T-cell (primary cell): ENCODE data around the gene ATP2B1. TPM values are rescaled to one million over a fixed set of nuclear protein-coding genes. Genes with fewer than 3 reads are reported as not detected.

Experiments
- ATAC-seq, 4 experiments: fragments of 200-7000 bp in 3 of 4; fragments of 150-1000 bp in 1 of 4; cut with Tn5 transposase; replicated peaks in 1 of 4; 1 replicate in 3 of 4; 2 replicates in 1 of 4; pipeline ENCODE4 v1.10.0; 2021; ENCODE audit warnings: moderate library complexity in 3 of 4, mild to moderate bottlenecking in 2 of 4, moderate number of reproducible peaks in 1 of 4
- CTCF ChIA-PET, 2 donors: fragments of 300-600 bp; sonication (Branson Sonifier 250); formaldehyde crosslinking; loops; one replicate each; lab custom pipeline; 2022; ENCODE audit warnings: antibody characterized with exemption in 2 of 2; lab: Charles Lee
- POLR2A ChIA-PET, 2 donors: fragments of 300-600 bp; sonication (Branson Sonifier 250); formaldehyde crosslinking; loops; one replicate each; lab custom pipeline; 2022; ENCODE audit warnings: antibody characterized with exemption in 2 of 2; lab: Charles Lee
- DNase-seq, 35 experiments: peaks; one replicate each; pipeline versions ENCODE4 v3.0.0 to v3.0.0-alpha.2; 2013 to 2023
- H3K27ac ChIP-seq: one replicate; pipeline ENCODE4 v1.5.1; 2013; ENCODE audit warnings: low read length
- H3K27me3 ChIP-seq, 2 experiments: replicated peaks in 1 of 2; 1 replicate in 1 of 2; 2 replicates in 1 of 2; pipeline versions ENCODE4 v1.6.1 to v1.7.0; 2013; ENCODE audit warnings: low read length in 1 of 2, mixed read lengths in 1 of 2; ENCODE audit not compliant: control insufficient read depth in 2 of 2, insufficient read depth in 2 of 2; ENCODE audit errors: extremely low read depth in 1 of 2
- H3K36me3 ChIP-seq, 2 donors: 1 replicate in 1 of 2; 2 replicates in 1 of 2; pipeline versions ENCODE4 v1.6.1 to v1.7.0; 2013; ENCODE audit warnings: low read length in 1 of 2; ENCODE audit not compliant: control insufficient read depth in 2 of 2, insufficient read depth in 1 of 2; ENCODE audit errors: extremely low read depth in 1 of 2
- H3K4me1 ChIP-seq, 2 experiments: 1 replicate in 1 of 2; 2 replicates in 1 of 2; pipeline versions ENCODE4 v1.6.1 to v1.7.0; 2013; ENCODE audit warnings: low read length in 2 of 2, mixed read lengths in 1 of 2; ENCODE audit not compliant: insufficient read depth in 2 of 2, control insufficient read depth in 1 of 2; ENCODE audit errors: extremely low read depth in 1 of 2
- H3K4me3 ChIP-seq, 2 donors: 1 replicate in 1 of 2; 2 replicates in 1 of 2; pipeline versions ENCODE4 v1.5.1 to v1.7.0; 2013; ENCODE audit warnings: mild to moderate bottlenecking in 2 of 2, low read length in 1 of 2, moderate library complexity in 1 of 2; ENCODE audit not compliant: control insufficient read depth in 1 of 2; ENCODE audit errors: extremely low read depth in 1 of 2
- H3K9me3 ChIP-seq: 2 replicates; pipeline ENCODE4 v1.7.0; 2013
- H3K27ac Mint-ChIP-seq, 2 donors: one replicate each; pipeline ENCODE4 v1.8.0; 2020 to 2021; ENCODE audit warnings: mild to moderate bottlenecking in 2 of 2, mixed read lengths in 2 of 2
- H3K27me3 Mint-ChIP-seq, 2 donors: one replicate each; pipeline ENCODE4 v1.8.0; 2021 to 2022; ENCODE audit warnings: mixed read lengths in 2 of 2
- H3K36me3 Mint-ChIP-seq: one replicate; pipeline ENCODE4 v1.8.0; 2021; ENCODE audit warnings: mixed read lengths
- H3K4me1 Mint-ChIP-seq, 3 donors: one replicate each; pipeline ENCODE4 v1.8.0; 2020 to 2022; ENCODE audit warnings: mixed read lengths in 3 of 3, mild to moderate bottlenecking in 1 of 3
- H3K4me3 Mint-ChIP-seq, 3 donors: one replicate each; pipeline ENCODE4 v1.8.0; 2020 to 2022; ENCODE audit warnings: mild to moderate bottlenecking in 3 of 3, mixed read lengths in 3 of 3, moderate library complexity in 3 of 3
- H3K9me3 Mint-ChIP-seq, 3 donors: one replicate each; pipeline ENCODE4 v1.8.0; 2020 to 2022; ENCODE audit warnings: mixed read lengths in 3 of 3
- WGBS: methylation state at CpG from one replicate; pipeline ENCODE4 v1.1.5; 2013; ENCODE audit warnings: missing lambda C conversion rate; ENCODE audit not compliant: insufficient coverage; 5-methylcytosine and 5-hydroxymethylcytosine counted together
- total RNA-seq, 35 experiments: library from RNA in 6 of 35; stranded (reverse) in 6 of 35; fragments of 120-200 nt in 1 of 35; gene quantifications; one replicate each; pipeline versions ENCODE4 v1.2.1 to v1.2.4 and lab custom pipeline; 2013 to 2026

The ATP2B1 gene
- total RNA-seq, 5 donors from 2014 or later (not counting 1 experiment from before 2014, with no cell fraction given) = 38.3 to 104 (median 44.4) TPM

- ATAC-seq = no peak
- Histone ChIP-seq H3K36me3 (peaks cover 0 to 9% of the 10 kb centered on the region in 2 donors), H3K9me3 (no peaks in the 10 kb centered on the region), H3K27ac (no peak overlapping the region), H3K4me3 (no peak overlapping the region), H3K4me1 (no peaks in the 10 kb centered on the region), H3K27me3 (no peaks in the 10 kb centered on the region)
- H3K36me3 Mint-ChIP-seq = peaks cover 43% of the 10 kb centered on the region
- H3K4me1 Mint-ChIP-seq = peaks cover 45 to 47% (median 46%) of the 10 kb centered on the region in 3 donors
- no peak overlapping the region for H3K4me3 Mint-ChIP-seq
- ChIA-PET POLR2A (no interaction called here), CTCF (no interaction called here)
- no peak overlapping the region for H3K27ac Mint-ChIP-seq
- H3K27me3 Mint-ChIP-seq = no peaks in the 10 kb centered on the region
- DNase-seq = no peak
- H3K9me3 Mint-ChIP-seq = no peaks in the 10 kb centered on the region
- WGBS = no CpG with 5 or more reads among the region's 5 CpGs
Observed at GRCh38 chr12:89642959-89643358, 65.7 kb downstream of the ATP2B1 start.

- H3K27ac Mint-ChIP-seq = peak overlapping the region; percentile 19 to 68
- H3K36me3 Mint-ChIP-seq = peaks cover 52% of the 10 kb centered on the region
- peaks cover 10 to 30% (median 21%) of the 10 kb centered on the region in 3 donors for H3K4me1 Mint-ChIP-seq
Observed at GRCh38 chr12:89636776-89637160, 71.9 kb downstream of the ATP2B1 start.

GRCh38 chr12:89636052-89636775 lies 72.4 kb downstream of the ATP2B1 start:
- CTCF ChIA-PET = no interaction called here
- H3K27me3 Mint-ChIP-seq = no peaks in the 10 kb centered on the region
- no peaks in the 10 kb centered on the region for H3K9me3 ChIP-seq
- no peaks in the 10 kb centered on the region for H3K27me3 ChIP-seq
- peaks cover 0 to 36% of the 10 kb centered on the region in 2 donors for H3K36me3 ChIP-seq
- H3K4me3 Mint-ChIP-seq = no peak overlapping the region
- no peak for DNase-seq
- H3K9me3 Mint-ChIP-seq = no peaks in the 10 kb centered on the region
- peak overlapping the region; percentile 19 to 68 for H3K27ac Mint-ChIP-seq
- POLR2A ChIA-PET = no interaction called here
- H3K4me1 ChIP-seq = no peaks in the 10 kb centered on the region
- H3K4me1 Mint-ChIP-seq = peaks cover 11 to 30% (median 21%) of the 10 kb centered on the region in 3 donors
- H3K4me3 ChIP-seq = no peak overlapping the region
- WGBS = no CpG with 5 or more reads among the region's 5 CpGs
- H3K36me3 Mint-ChIP-seq = peaks cover 55% of the 10 kb centered on the region
- no peak for ATAC-seq
- H3K27ac ChIP-seq = no peak overlapping the region

More at GRCh38 chr12:89636776-89637160, 71.9 kb downstream of the ATP2B1 start:
- WGBS = no CpG with 5 or more reads among the region's 1 CpG
- CTCF ChIA-PET = interaction anchor here in 1 of 2 donors (1.1 kb wide), 1 partner anchor 313 kb away, joined by 3 read pairs; no protein-coding TSS in a partner anchor
- no peak for DNase-seq
- peaks cover 0 to 34% of the 10 kb centered on the region in 2 donors for H3K36me3 ChIP-seq
- Mint-ChIP-seq H3K27me3 (no peaks in the 10 kb centered on the region), H3K9me3 (no peaks in the 10 kb centered on the region), H3K4me3 (no peak overlapping the region)
- no peaks in the 10 kb centered on the region for H3K9me3 ChIP-seq
- POLR2A ChIA-PET = interaction anchor here in 1 of 2 donors (0.6 kb wide), 1 partner anchor 273 kb away, joined by 3 read pairs; no protein-coding TSS in a partner anchor
- no peak overlapping the region for H3K4me3 ChIP-seq
- H3K27me3 ChIP-seq = no peaks in the 10 kb centered on the region
- no peak overlapping the region for H3K27ac ChIP-seq
- ATAC-seq = no peak
- H3K4me1 ChIP-seq = no peaks in the 10 kb centered on the region

- Mint-ChIP-seq H3K4me3 (no peak overlapping the region), H3K36me3 (peaks cover 55% of the 10 kb centered on the region), H3K4me1 (peaks cover 5 to 25% (median 15%) of the 10 kb centered on the region in 3 donors), H3K27ac (no peak overlapping the region), H3K27me3 (no peaks in the 10 kb centered on the region), H3K9me3 (no peaks in the 10 kb centered on the region)
- no peak for DNase-seq
- ChIA-PET CTCF (no interaction called here), POLR2A (no interaction called here)
- Histone ChIP-seq H3K27ac (no peak overlapping the region), H3K9me3 (no peaks in the 10 kb centered on the region), H3K4me1 (no peaks in the 10 kb centered on the region), H3K36me3 (peaks cover 0 to 33% of the 10 kb centered on the region in 2 donors), H3K27me3 (no peaks in the 10 kb centered on the region), H3K4me3 (no peak overlapping the region)
- WGBS = no CpG with 5 or more reads among the region's 3 CpGs
- ATAC-seq = no peak
Observed at GRCh38 chr12:89634508-89634907, 74.1 kb downstream of the ATP2B1 start.

- H3K36me3 Mint-ChIP-seq = peaks cover 68% of the 10 kb centered on the region
- no peak overlapping the region for H3K27ac ChIP-seq
- no peak for DNase-seq
- H3K27ac Mint-ChIP-seq = no peak overlapping the region
- H3K27me3 Mint-ChIP-seq = no peaks in the 10 kb centered on the region
- CTCF ChIA-PET = interaction anchor here in 1 of 2 donors (0.9 kb wide), 1 partner anchor 12 kb away, joined by 8 read pairs; no protein-coding TSS in a partner anchor
- POLR2A ChIA-PET = interaction anchor here (0.7 to 1.3 kb wide), 2 partner anchors 72 to 317 kb away, joined by 4 read pairs; no protein-coding TSS in a partner anchor
- no peak overlapping the region for H3K4me3 ChIP-seq
- H3K4me3 Mint-ChIP-seq = no peak overlapping the region
- H3K9me3 ChIP-seq = no peaks in the 10 kb centered on the region
- peaks cover 0 to 48% of the 10 kb centered on the region in 2 donors for H3K36me3 ChIP-seq
- no peaks in the 10 kb centered on the region for H3K27me3 ChIP-seq
- no peaks in the 10 kb centered on the region for H3K9me3 Mint-ChIP-seq
- peaks cover 5 to 22% (median 10%) of the 10 kb centered on the region in 3 donors for H3K4me1 Mint-ChIP-seq
- no CpG with 5 or more reads among the region's 1 CpG for WGBS
- H3K4me1 ChIP-seq = no peaks in the 10 kb centered on the region
- ATAC-seq = no peak
Observed at GRCh38 chr12:89632778-89633177, 75.9 kb downstream of the ATP2B1 start.

- H3K27me3 ChIP-seq = no peaks in the 10 kb centered on the region
- ChIA-PET POLR2A (interaction anchor here in 1 of 2 donors (0.7 kb wide), 2 partner anchors 23 to 330 kb away, joined by 4 read pairs; no protein-coding TSS in a partner anchor), CTCF (interaction anchor here (0.6 to 0.8 kb wide), 3 partner anchors 10 to 45 kb away, joined by 3 read pairs; no protein-coding TSS in a partner anchor)
- H3K9me3 ChIP-seq = no peaks in the 10 kb centered on the region
- H3K27me3 Mint-ChIP-seq = no peaks in the 10 kb centered on the region
- H3K4me3 Mint-ChIP-seq = no peak overlapping the region
- H3K4me3 ChIP-seq = no peak overlapping the region
- H3K4me1 ChIP-seq = peaks cover 0 to 3% of the 10 kb centered on the region in 2 experiments
- no peak for ATAC-seq
- no peak overlapping the region for H3K27ac Mint-ChIP-seq
- H3K4me1 Mint-ChIP-seq = peaks cover 0 to 9% (median 8%) of the 10 kb centered on the region in 3 donors
- peaks cover 0 to 39% of the 10 kb centered on the region in 2 donors for H3K36me3 ChIP-seq
- no peak for DNase-seq
- H3K27ac ChIP-seq = no peak overlapping the region
- peaks cover 49% of the 10 kb centered on the region for H3K36me3 Mint-ChIP-seq
- no peaks in the 10 kb centered on the region for H3K9me3 Mint-ChIP-seq
Observed at GRCh38 chr12:89622115-89622514, 86.5 kb downstream of the ATP2B1 start.
